D721Med (cell line): ENCODE results near the gene ULK4.
"Not testable (repeated sequence)": the region's sequence is repeated elsewhere in the genome, so short reads cannot be mapped to it uniquely, and the experiment has no call there.

Experiments used
- DNase-seq: peaks from one replicate; pipeline ENCODE4 v3.0.0; 2011; ENCODE audit warnings: low spot score; ENCODE audit not compliant: insufficient read length
- FAIRE-seq: peaks from 2 replicates; lab custom pipeline; 2011; peaks lifted over from hg19 to GRCh38; lab: Jason Lieb, UNC
- CTCF ChIP-seq: IDR thresholded peaks from 2 replicates; pipeline ENCODE4 v1.5.1; 2012; ENCODE audit warnings: mild to moderate bottlenecking, control low read depth; ENCODE audit not compliant: insufficient read depth; ENCODE audit errors: missing control alignments

Gene ULK4

GRCh38 chr3:41681479-41681878 lies 280.4 kb downstream of the ULK4 start:
- no peak for TF ChIP-seq CTCF
- no peak for FAIRE-seq
- no peak for DNase-seq

GRCh38 chr3:41679374-41679773 lies 282.5 kb downstream of the ULK4 start:
- FAIRE-seq (no peak), DNase-seq (no peak)
- TF ChIP-seq CTCF, result no peak

- FAIRE-seq, DNase-seq: not testable (repeated sequence)
These were observed 286.8 kb downstream of the ULK4 start for GRCh38 chr3:41675102-41675501.

GRCh38 chr3:41674449-41674848 lies 287.5 kb downstream of the ULK4 start:
- FAIRE-seq (no peak), DNase-seq (no peak)
- TF ChIP-seq CTCF, result no peak

GRCh38 chr3:41673650-41674049 lies 288.3 kb downstream of the ULK4 start:
- FAIRE-seq (no peak), DNase-seq (no peak)
- TF ChIP-seq CTCF, result no peak

GRCh38 chr3:41668379-41668778 lies 293.5 kb downstream of the ULK4 start:
- FAIRE-seq (no peak), DNase-seq (no peak)
- TF ChIP-seq CTCF, result no peak

- FAIRE-seq, result no peak
- TF ChIP-seq CTCF, result no peak
- no peak for DNase-seq
These were observed 299.6 kb downstream of the ULK4 start for GRCh38 chr3:41662288-41662687.

GRCh38 chr3:41661796-41662195 lies 300.1 kb downstream of the ULK4 start:
- no peak for DNase-seq
- no peak for TF ChIP-seq CTCF
- FAIRE-seq, result no peak
